RWPE2 (cell line): ENCODE data around the gene LIPG.

Experiments
- ATAC-seq: fragments of 200-7000 bp; cut with Tn5 transposase; 3 replicates; pipeline ENCODE4 v1.9.1; 2021; ENCODE audit warnings: low read depth
- DNase-seq: peaks from one replicate; pipeline ENCODE4 v3.0.0-alpha.2; 2020; ENCODE audit warnings: low spot score
- H3K27ac ChIP-seq: fragments of 450-650 bp; 2 replicates; pipeline ENCODE4 v1.5.1; 2017; ENCODE audit warnings: mild to moderate bottlenecking; ENCODE audit not compliant: poor library complexity, severe bottlenecking
- H3K27me3 ChIP-seq: fragments of 250-450 bp; sonication (Bioruptor Pico); 2 replicates; pipeline ENCODE4 v1.5.1; 2021; ENCODE audit warnings: mild to moderate bottlenecking, moderate library complexity; ENCODE audit not compliant: insufficient read depth, poor library complexity, severe bottlenecking
- H3K36me3 ChIP-seq: fragments of 250-450 bp; sonication (Bioruptor Pico); 2 replicates; pipeline ENCODE4 v1.5.1; 2020; ENCODE audit warnings: low read depth, mild to moderate bottlenecking, moderate library complexity
- H3K4me1 ChIP-seq: fragments of 250-450 bp; sonication (Bioruptor Pico); 2 replicates; pipeline ENCODE4 v1.5.1; 2021; ENCODE audit warnings: mild to moderate bottlenecking, moderate library complexity; ENCODE audit not compliant: insufficient read depth, poor library complexity, severe bottlenecking
- H3K4me3 ChIP-seq: fragments of 250-450 bp; sonication (Bioruptor Pico); 2 replicates; pipeline ENCODE4 v1.5.1; 2021; ENCODE audit warnings: mild to moderate bottlenecking, moderate library complexity; ENCODE audit not compliant: severe bottlenecking
- H3K9me3 ChIP-seq: fragments of 250-450 bp; sonication (Bioruptor Pico); 2 replicates; pipeline ENCODE4 v1.5.1; 2021; ENCODE audit warnings: mild to moderate bottlenecking, moderate library complexity; ENCODE audit not compliant: severe bottlenecking
- CTCF ChIP-seq: fragments of 450-650 bp; IDR thresholded peaks from one replicate; pipeline ENCODE4 v1.5.1; 2017; ENCODE audit warnings: mild to moderate bottlenecking, moderate library complexity; ENCODE audit not compliant: poor library complexity, severe bottlenecking

LIPG gene

GRCh38 chr18:49610022-49610445, 48.2 kb downstream of the LIPG start:
- Histone ChIP-seq H3K4me1 (peaks cover 33% of the 10 kb centered on the region), H3K36me3 (no peaks in the 10 kb centered on the region), H3K27me3 (no peaks in the 10 kb centered on the region), H3K27ac (peak overlapping the region; percentile 94), H3K4me3 (no peak overlapping the region), H3K9me3 (peaks cover 5% of the 10 kb centered on the region)
- ATAC-seq (peak; percentile 76), DNase-seq (no peak)
- TF ChIP-seq CTCF = no peak

GRCh38 chr18:49611316-49611715, 49.5 kb downstream of the LIPG start:
- Histone ChIP-seq H3K27me3 (no peaks in the 10 kb centered on the region), H3K9me3 (no peaks in the 10 kb centered on the region), H3K4me1 (peaks cover 33% of the 10 kb centered on the region), H3K4me3 (no peak overlapping the region), H3K36me3 (no peaks in the 10 kb centered on the region), H3K27ac (peak overlapping the region; percentile 94)
- ATAC-seq = no peak
- no peak for TF ChIP-seq CTCF
- DNase-seq = no peak

GRCh38 chr18:49612515-49613033, 50.7 kb downstream of the LIPG start:
- no peaks in the 10 kb centered on the region for H3K36me3 ChIP-seq
- peaks cover 33% of the 10 kb centered on the region for H3K4me1 ChIP-seq
- no peak for ATAC-seq
- H3K27me3 ChIP-seq = no peaks in the 10 kb centered on the region
- no peak for DNase-seq
- no peak overlapping the region for H3K4me3 ChIP-seq
- peak overlapping the region; percentile 38 for H3K27ac ChIP-seq
- TF ChIP-seq CTCF = no peak
- no peaks in the 10 kb centered on the region for H3K9me3 ChIP-seq

- H3K36me3 ChIP-seq = no peaks in the 10 kb centered on the region
- no peak for TF ChIP-seq CTCF
- no peaks in the 10 kb centered on the region for H3K9me3 ChIP-seq
- no peak overlapping the region for H3K4me3 ChIP-seq
- DNase-seq (no peak), ATAC-seq (no peak)
- no peaks in the 10 kb centered on the region for H3K27me3 ChIP-seq
- peaks cover 34% of the 10 kb centered on the region for H3K4me1 ChIP-seq
- peak overlapping the region; percentile 38 for H3K27ac ChIP-seq
Observed at GRCh38 chr18:49613141-49613640, 51.3 kb downstream of the LIPG start.

- peaks cover 29% of the 10 kb centered on the region for H3K4me1 ChIP-seq
- no peak for DNase-seq
- no peaks in the 10 kb centered on the region for H3K36me3 ChIP-seq
- H3K9me3 ChIP-seq = no peaks in the 10 kb centered on the region
- no peaks in the 10 kb centered on the region for H3K27me3 ChIP-seq
- H3K27ac ChIP-seq = peak overlapping the region; percentile 38
- no peak overlapping the region for H3K4me3 ChIP-seq
- ATAC-seq = no peak
- TF ChIP-seq CTCF = no peak
Observed at GRCh38 chr18:49613641-49614151, 51.8 kb downstream of the LIPG start.
